ENCODE data around the gene RECK.

Gene RECK

DNA sequence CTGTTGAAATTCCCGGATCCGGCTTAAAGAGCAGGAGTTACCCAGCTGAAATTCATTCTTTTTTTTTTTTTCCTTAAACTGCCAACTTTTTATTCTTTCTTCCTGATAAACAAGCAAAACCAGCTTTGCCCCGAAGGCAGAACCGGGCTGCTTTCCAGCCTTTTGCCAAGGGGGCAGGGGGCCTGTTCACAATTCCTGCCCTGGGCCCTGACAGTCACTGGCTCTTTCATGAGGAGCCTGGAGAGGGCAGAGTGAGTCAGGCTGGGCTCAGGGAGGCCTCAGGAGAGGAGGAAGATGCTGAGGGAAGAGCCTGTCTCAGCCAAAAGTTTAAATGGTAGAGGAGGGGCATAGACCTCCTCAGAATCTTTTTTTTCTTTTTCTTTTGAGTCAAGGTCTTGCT, 104.6 kb downstream of the RECK start:
- TF ChIP-seq, protein P1, sequence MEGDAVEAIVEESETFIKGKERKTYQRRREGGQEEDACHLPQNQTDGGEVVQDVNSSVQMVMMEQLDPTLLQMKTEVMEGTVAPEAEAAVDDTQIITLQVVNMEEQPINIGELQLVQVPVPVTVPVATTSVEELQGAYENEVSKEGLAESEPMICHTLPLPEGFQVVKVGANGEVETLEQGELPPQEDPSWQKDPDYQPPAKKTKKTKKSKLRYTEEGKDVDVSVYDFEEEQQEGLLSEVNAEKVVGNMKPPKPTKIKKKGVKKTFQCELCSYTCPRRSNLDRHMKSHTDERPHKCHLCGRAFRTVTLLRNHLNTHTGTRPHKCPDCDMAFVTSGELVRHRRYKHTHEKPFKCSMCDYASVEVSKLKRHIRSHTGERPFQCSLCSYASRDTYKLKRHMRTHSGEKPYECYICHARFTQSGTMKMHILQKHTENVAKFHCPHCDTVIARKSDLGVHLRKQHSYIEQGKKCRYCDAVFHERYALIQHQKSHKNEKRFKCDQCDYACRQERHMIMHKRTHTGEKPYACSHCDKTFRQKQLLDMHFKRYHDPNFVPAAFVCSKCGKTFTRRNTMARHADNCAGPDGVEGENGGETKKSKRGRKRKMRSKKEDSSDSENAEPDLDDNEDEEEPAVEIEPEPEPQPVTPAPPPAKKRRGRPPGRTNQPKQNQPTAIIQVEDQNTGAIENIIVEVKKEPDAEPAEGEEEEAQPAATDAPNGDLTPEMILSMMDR (IDR thresholded peaks at IDR 0.05; ENCODE audit: control insufficient read depth, extremely low read depth, insufficient read depth) = peak; percentile 42
- DNase-seq (ENCODE audit: low read depth) = peak; percentile 35
- no peak overlapping the region for H3K4me3 ChIP-seq (ENCODE audit: low read depth, low read length)

DNA sequence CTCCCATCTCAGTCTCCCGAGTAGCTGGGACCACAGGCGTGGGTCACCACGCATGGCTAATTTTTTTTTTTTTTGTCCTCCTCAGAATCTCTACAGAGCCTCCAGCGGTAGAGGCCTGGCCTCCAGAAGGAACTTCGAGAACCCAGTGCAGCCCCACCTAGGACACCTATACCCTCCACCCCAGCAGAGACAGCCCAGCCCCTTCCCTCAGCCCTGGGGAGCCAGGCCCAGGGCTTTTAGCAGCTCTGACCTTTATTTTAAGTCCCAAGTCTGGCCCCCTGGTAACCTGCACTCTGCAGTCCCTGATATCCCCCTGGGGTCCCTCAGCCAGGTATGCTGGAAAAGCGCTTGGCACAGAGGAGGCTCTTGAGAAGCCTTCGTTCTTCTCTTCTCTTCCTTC, 105.0 kb downstream of the RECK start:
- DNase-seq (ENCODE audit: low read depth) = no peak
- no peak overlapping the region for H3K4me3 ChIP-seq (ENCODE audit: low read depth, low read length)
- TF ChIP-seq, protein P1 (IDR thresholded peaks at IDR 0.05; ENCODE audit: control insufficient read depth, extremely low read depth, insufficient read depth) = no peak

GRCh38 chr9:36142510-36143244, 106.0 kb downstream of the RECK start:
- H3K4me3 ChIP-seq (ENCODE audit: low read depth, low read length) = no peak overlapping the region
- no peak for DNase-seq (ENCODE audit: low read depth)
- TF ChIP-seq, protein P1 (IDR thresholded peaks at IDR 0.05; ENCODE audit: control insufficient read depth, extremely low read depth, insufficient read depth) = no peak

- no peak for DNase-seq (ENCODE audit: low read depth)
- no peak overlapping the region for H3K4me3 ChIP-seq (ENCODE audit: low read depth, low read length)
- TF ChIP-seq, protein P1 (IDR thresholded peaks at IDR 0.05; ENCODE audit: control insufficient read depth, extremely low read depth, insufficient read depth) = no peak
Measured at GRCh38 chr9:36143245-36143641, 106.5 kb downstream of the RECK start.

DNA sequence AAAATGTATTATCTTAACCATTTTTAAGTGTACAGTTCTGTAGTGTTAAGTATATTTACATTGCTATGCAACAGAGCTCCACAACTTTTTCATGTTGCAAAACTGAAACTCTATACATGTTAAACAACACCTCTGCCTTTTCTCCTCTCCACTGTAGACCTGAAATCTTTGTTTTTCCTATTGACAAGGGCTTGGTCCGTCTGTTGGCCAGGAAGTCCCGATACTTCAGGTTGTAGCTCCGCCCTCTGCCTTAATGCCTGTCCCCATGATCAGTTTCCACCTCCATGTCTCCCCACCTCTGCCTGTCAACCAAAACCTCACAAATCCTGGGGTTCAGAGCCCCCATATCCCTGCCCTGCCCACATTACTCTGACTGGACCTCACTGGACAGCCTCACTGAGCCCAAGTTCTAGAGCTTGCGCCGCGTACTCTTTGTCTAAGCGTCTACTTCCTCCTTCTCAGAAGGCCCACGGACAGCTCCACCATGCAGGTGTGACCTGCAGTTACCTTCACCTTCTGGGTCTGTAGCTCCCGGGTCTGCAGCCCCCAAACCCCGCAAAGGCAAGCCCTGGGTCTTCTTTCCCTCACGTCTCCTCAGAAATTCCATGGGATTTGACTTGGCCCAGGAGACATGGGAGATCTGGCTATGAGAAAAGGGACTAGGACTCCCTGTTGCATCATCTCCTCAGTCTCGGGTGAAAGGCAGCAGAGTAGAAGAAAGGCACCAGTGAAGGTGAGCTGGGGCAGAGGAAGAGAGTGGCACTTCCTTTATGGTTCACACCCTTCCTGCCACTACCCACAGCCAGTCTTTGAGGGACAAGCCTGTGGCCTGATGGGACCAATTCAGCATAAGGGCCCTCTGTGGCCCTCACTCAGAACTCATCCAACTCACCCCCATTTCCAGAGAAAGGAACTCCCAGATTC, 107.9 kb downstream of the RECK start:
- TF ChIP-seq, protein P1 (IDR thresholded peaks at IDR 0.05; ENCODE audit: control insufficient read depth, extremely low read depth, insufficient read depth) = no peak
- no peak overlapping the region for H3K4me3 ChIP-seq (ENCODE audit: low read depth, low read length)
- DNase-seq (ENCODE audit: low read depth) = no peak

GRCh38 chr9:36145970-36146369, 109.3 kb downstream of the RECK start:
- H3K4me3 ChIP-seq (ENCODE audit: low read depth, low read length) = no peak overlapping the region
- DNase-seq (ENCODE audit: low read depth) = no peak
- TF ChIP-seq, protein P1 (IDR thresholded peaks at IDR 0.05; ENCODE audit: control insufficient read depth, extremely low read depth, insufficient read depth) = no peak

Measured in LNCaP clone FGC (cell line).